ENCODE measurements around the gene ACKR1. TPM values are rescaled to one million over a fixed set of nuclear protein-coding genes. Genes with fewer than 3 reads are reported as not detected.

The ACKR1 gene
- 1 to 10 TPM in 1 of 4 donors, under 1 TPM in 3; 0.13 to 2.5 (median 0.38) TPM for polyA plus RNA-seq (ENCODE audit: insufficient read length in 4 of 4)

GRCh38 chr1:159204161-159205141, at the start of gene ACKR1:
Gene ACKR1, plus strand, starts transcription at chr1:159204875. Its CDS starts 85 bp downstream, at chr1:159204960.
- DNase-seq (ENCODE audit: low read depth in 4 of 4, low spot score in 3 of 4), result no peak

- peak; percentile 19 to 50 (median 28) for DNase-seq (ENCODE audit: low read depth in 4 of 4, low spot score in 3 of 4)
These were observed 43.5 kb upstream of the ACKR1 start for GRCh38 chr1:159161001-159161718.

GRCh38 chr1:159161719-159162026, 43.0 kb upstream of the ACKR1 start:
- no peak for DNase-seq (ENCODE audit: low read depth in 4 of 4, low spot score in 3 of 4)

GRCh38 chr1:159162516-159163265, 42.0 kb upstream of the ACKR1 start:
- DNase-seq (ENCODE audit: low read depth in 4 of 4, low spot score in 3 of 4), result no peak

GRCh38 chr1:159163614-159164228, 41.0 kb upstream of the ACKR1 start:
- no peak for DNase-seq (ENCODE audit: low read depth in 4 of 4, low spot score in 3 of 4)

GRCh38 chr1:159168043-159168442, 36.6 kb upstream of the ACKR1 start:
- no peak for DNase-seq (ENCODE audit: low read depth in 4 of 4, low spot score in 3 of 4)

- no peak for DNase-seq (ENCODE audit: low read depth in 4 of 4, low spot score in 3 of 4)
These were observed 34.0 kb upstream of the ACKR1 start for GRCh38 chr1:159170639-159171038.

GRCh38 chr1:159171254-159171687, 33.4 kb upstream of the ACKR1 start, which contains the start of gene CADM3:
Gene CADM3, plus strand, starts transcription at chr1:159171615. Its CDS starts 151 bp downstream, at chr1:159171766.
- no peak for DNase-seq (ENCODE audit: low read depth in 4 of 4, low spot score in 3 of 4)

GRCh38 chr1:159171688-159172501, 32.8 kb upstream of the ACKR1 start:
- no peak for DNase-seq (ENCODE audit: low read depth in 4 of 4, low spot score in 3 of 4)

- no peak for DNase-seq (ENCODE audit: low read depth in 4 of 4, low spot score in 3 of 4)
These were observed 31.9 kb upstream of the ACKR1 start for GRCh38 chr1:159172614-159173291.

- DNase-seq (ENCODE audit: low read depth in 4 of 4, low spot score in 3 of 4), result no peak
These were observed 31.4 kb upstream of the ACKR1 start for GRCh38 chr1:159173320-159173719.

GRCh38 chr1:159175571-159175970, 29.1 kb upstream of the ACKR1 start:
- DNase-seq (ENCODE audit: low read depth in 4 of 4, low spot score in 3 of 4), result no peak

- peak in 3 of 4 donors; percentile 69 to 77 (median 72) for DNase-seq (ENCODE audit: low read depth in 4 of 4, low spot score in 3 of 4)
These were observed 27.3 kb upstream of the ACKR1 start for GRCh38 chr1:159177272-159177907.

GRCh38 chr1:159179906-159180305, 24.8 kb upstream of the ACKR1 start:
- DNase-seq (ENCODE audit: low read depth in 4 of 4, low spot score in 3 of 4), result no peak

GRCh38 chr1:159180516-159180915, 24.2 kb upstream of the ACKR1 start:
- DNase-seq (ENCODE audit: low read depth in 4 of 4, low spot score in 3 of 4), result no peak

- DNase-seq (ENCODE audit: low read depth in 4 of 4, low spot score in 3 of 4), result no peak
These were observed 23.2 kb upstream of the ACKR1 start for GRCh38 chr1:159181328-159182024.

GRCh38 chr1:159184201-159184600, 20.5 kb upstream of the ACKR1 start:
- DNase-seq (ENCODE audit: low read depth in 4 of 4, low spot score in 3 of 4), result no peak

- no peak for DNase-seq (ENCODE audit: low read depth in 4 of 4, low spot score in 3 of 4)
These were observed 19.6 kb upstream of the ACKR1 start for GRCh38 chr1:159185121-159185520.

All from left renal pelvis (tissue), 4 donors.